Measurements from ENCODE around the gene MYF5.

- TF ChIP-seq, protein P1, sequence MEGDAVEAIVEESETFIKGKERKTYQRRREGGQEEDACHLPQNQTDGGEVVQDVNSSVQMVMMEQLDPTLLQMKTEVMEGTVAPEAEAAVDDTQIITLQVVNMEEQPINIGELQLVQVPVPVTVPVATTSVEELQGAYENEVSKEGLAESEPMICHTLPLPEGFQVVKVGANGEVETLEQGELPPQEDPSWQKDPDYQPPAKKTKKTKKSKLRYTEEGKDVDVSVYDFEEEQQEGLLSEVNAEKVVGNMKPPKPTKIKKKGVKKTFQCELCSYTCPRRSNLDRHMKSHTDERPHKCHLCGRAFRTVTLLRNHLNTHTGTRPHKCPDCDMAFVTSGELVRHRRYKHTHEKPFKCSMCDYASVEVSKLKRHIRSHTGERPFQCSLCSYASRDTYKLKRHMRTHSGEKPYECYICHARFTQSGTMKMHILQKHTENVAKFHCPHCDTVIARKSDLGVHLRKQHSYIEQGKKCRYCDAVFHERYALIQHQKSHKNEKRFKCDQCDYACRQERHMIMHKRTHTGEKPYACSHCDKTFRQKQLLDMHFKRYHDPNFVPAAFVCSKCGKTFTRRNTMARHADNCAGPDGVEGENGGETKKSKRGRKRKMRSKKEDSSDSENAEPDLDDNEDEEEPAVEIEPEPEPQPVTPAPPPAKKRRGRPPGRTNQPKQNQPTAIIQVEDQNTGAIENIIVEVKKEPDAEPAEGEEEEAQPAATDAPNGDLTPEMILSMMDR (IDR thresholded peaks at IDR 0.05; ENCODE audit: borderline replicate concordance, extremely low read depth, low read length, poor library complexity, severe bottlenecking), result no peak
- no peak for TF ChIP-seq EZH2 (IDR thresholded peaks at IDR 0.05; ENCODE audit: borderline replicate concordance, low read depth, low read length, severe bottlenecking)
Measured at GRCh38 chr12:80707126-80707829, 9.4 kb upstream of the MYF5 start, which contains the start of gene MYF6.

Measured in DND-41 (cell line).